ACC112 (cell line): Measurements from ENCODE around the gene FAM20C.

ENCODE experiments used
- H2AFZ ChIP-seq: fragments of 200-600 bp; sonication (generic); one replicate; pipeline ENCODE4 v1.6.0; 2017; ENCODE audit warnings: antibody characterized with exemption, low read length; ENCODE audit not compliant: unreplicated experiment
- H3K27ac ChIP-seq: fragments of 200-600 bp; sonication (generic); 2 replicates; pipeline ENCODE4 v1.5.1; 2014; ENCODE audit warnings: low read depth, mild to moderate bottlenecking, antibody characterized with exemption, low read length, moderate library complexity
- H3K27me3 ChIP-seq: fragments of 200-600 bp; sonication (generic); 2 replicates; pipeline ENCODE4 v1.6.1; 2014; ENCODE audit warnings: mild to moderate bottlenecking, antibody characterized with exemption, low read length, moderate library complexity, mixed read lengths; ENCODE audit not compliant: insufficient read depth
- H3K36me3 ChIP-seq: fragments of 200-600 bp; sonication (generic); 2 replicates; pipeline ENCODE4 v1.6.1; 2016; ENCODE audit warnings: mild to moderate bottlenecking, antibody characterized with exemption, low read length, moderate library complexity, mixed read lengths; ENCODE audit not compliant: insufficient read depth
- H3K4me1 ChIP-seq: fragments of 200-600 bp; sonication (generic); one replicate; pipeline ENCODE4 v1.6.1; 2016; ENCODE audit warnings: low read length, mixed read lengths; ENCODE audit not compliant: insufficient read depth, unreplicated experiment, control insufficient read depth
- H3K4me3 ChIP-seq: fragments of 200-600 bp; sonication (generic); 2 replicates; pipeline ENCODE4 v1.5.1; 2014; ENCODE audit warnings: mild to moderate bottlenecking, low read depth, low read length
- H3K79me2 ChIP-seq: fragments of 200-600 bp; sonication (generic); one replicate; pipeline ENCODE4 v1.6.0; 2016; ENCODE audit warnings: low read length; ENCODE audit not compliant: control insufficient read depth, unreplicated experiment, insufficient read depth

Gene FAM20C

GRCh38 chr7:151346-152050 is 40.9 kb upstream of the FAM20C start:
- Histone ChIP-seq H3K4me3 (no peak overlapping the region), H3K4me1 (peaks cover 19% of the 10 kb centered on the region), H3K79me2 (no peaks in the 10 kb centered on the region), H2AFZ (no peak overlapping the region), H3K36me3 (peaks cover 7% of the 10 kb centered on the region; the same call in 1 of the 2 replicates), H3K27me3 (no peaks in the 10 kb centered on the region), H3K27ac (no peak overlapping the region)

GRCh38 chr7:152702-153391 is 39.5 kb upstream of the FAM20C start:
- Histone ChIP-seq H3K27me3 (no peaks in the 10 kb centered on the region), H3K4me1 (peaks cover 19% of the 10 kb centered on the region), H3K27ac (no peak overlapping the region), H3K79me2 (no peaks in the 10 kb centered on the region), H2AFZ (no peak overlapping the region), H3K36me3 (peaks cover under 1% of the 10 kb centered on the region; the same call in 1 of the 2 replicates), H3K4me3 (no peak overlapping the region)

- Histone ChIP-seq H3K79me2 (no peaks in the 10 kb centered on the region), H3K4me1 (peaks cover 19% of the 10 kb centered on the region), H3K4me3 (no peak overlapping the region), H3K27ac (no peak overlapping the region), H2AFZ (no peak overlapping the region), H3K36me3 (no peaks in the 10 kb centered on the region), H3K27me3 (no peaks in the 10 kb centered on the region)
Observed at GRCh38 chr7:153604-154003, 38.8 kb upstream of the FAM20C start.

GRCh38 chr7:154096-154799 is 38.1 kb upstream of the FAM20C start:
- H3K36me3 ChIP-seq: no peaks in the 10 kb centered on the region
- peaks cover 19% of the 10 kb centered on the region for H3K4me1 ChIP-seq
- H3K4me3 ChIP-seq: no peak overlapping the region
- no peak overlapping the region for H3K27ac ChIP-seq
- no peak overlapping the region for H2AFZ ChIP-seq
- H3K79me2 ChIP-seq: no peaks in the 10 kb centered on the region
- H3K27me3 ChIP-seq: no peaks in the 10 kb centered on the region

GRCh38 chr7:155469-155900 is 36.9 kb upstream of the FAM20C start:
- Histone ChIP-seq H3K36me3 (no peaks in the 10 kb centered on the region), H3K4me1 (peaks cover 13% of the 10 kb centered on the region), H3K27me3 (no peaks in the 10 kb centered on the region), H3K27ac (no peak overlapping the region), H3K79me2 (no peaks in the 10 kb centered on the region), H3K4me3 (no peak overlapping the region), H2AFZ (no peak overlapping the region)

- Histone ChIP-seq H3K4me3 (no peak overlapping the region), H3K27ac (no peak overlapping the region), H2AFZ (no peak overlapping the region), H3K36me3 (no peaks in the 10 kb centered on the region), H3K27me3 (no peaks in the 10 kb centered on the region), H3K79me2 (no peaks in the 10 kb centered on the region), H3K4me1 (peaks cover 11% of the 10 kb centered on the region)
Observed at GRCh38 chr7:156111-157007, 36.0 kb upstream of the FAM20C start.

- Histone ChIP-seq H3K27me3 (no peaks in the 10 kb centered on the region), H3K27ac (no peak overlapping the region), H3K79me2 (no peaks in the 10 kb centered on the region), H3K4me3 (no peak overlapping the region), H3K4me1 (peaks cover 11% of the 10 kb centered on the region), H3K36me3 (no peaks in the 10 kb centered on the region), H2AFZ (no peak overlapping the region)
Observed at GRCh38 chr7:157008-157310, 35.4 kb upstream of the FAM20C start.

GRCh38 chr7:157771-158625 is 34.4 kb upstream of the FAM20C start:
- H3K36me3 ChIP-seq: no peaks in the 10 kb centered on the region

GRCh38 chr7:158771-159170 is 33.6 kb upstream of the FAM20C start:
- Histone ChIP-seq H3K79me2 (no peaks in the 10 kb centered on the region), H2AFZ (no peak overlapping the region), H3K4me3 (no peak overlapping the region), H3K36me3 (no peaks in the 10 kb centered on the region), H3K27ac (no peak overlapping the region), H3K4me1 (peaks cover 11% of the 10 kb centered on the region), H3K27me3 (peaks cover 8% of the 10 kb centered on the region; the same call in 1 of the 2 replicates)

More at GRCh38 chr7:157771-158625, 34.4 kb upstream of the FAM20C start:
- Histone ChIP-seq H3K79me2 (no peaks in the 10 kb centered on the region), H2AFZ (no peak overlapping the region), H3K27me3 (peaks cover 7% of the 10 kb centered on the region; the same call in 1 of the 2 replicates), H3K4me3 (no peak overlapping the region), H3K4me1 (peaks cover 11% of the 10 kb centered on the region), H3K27ac (no peak overlapping the region)
